ENCODE measurements around the gene PTRHD1. TPM values are rescaled to one million over a fixed set of nuclear protein-coding genes. Genes with fewer than 3 reads are reported as not detected.

The PTRHD1 gene
- total and polyA plus RNA-seq, 10 of the 15 experiments (the other 5 are each of a cell fraction or from before 2014, with no cell fraction given): 15.9 to 64.2 (median 45.0) TPM

GRCh38 chr2:24756789-24757188 is 36.4 kb downstream of the PTRHD1 start (continued):
- TF ChIP-seq SMC3 (IDR thresholded peaks at IDR 0.05; ENCODE audit: borderline replicate concordance, low read length) (no peak), SIX5 (IDR thresholded peaks at IDR 0.05; ENCODE audit: low read depth, low read length, severe bottlenecking) (no peak)

DNA sequence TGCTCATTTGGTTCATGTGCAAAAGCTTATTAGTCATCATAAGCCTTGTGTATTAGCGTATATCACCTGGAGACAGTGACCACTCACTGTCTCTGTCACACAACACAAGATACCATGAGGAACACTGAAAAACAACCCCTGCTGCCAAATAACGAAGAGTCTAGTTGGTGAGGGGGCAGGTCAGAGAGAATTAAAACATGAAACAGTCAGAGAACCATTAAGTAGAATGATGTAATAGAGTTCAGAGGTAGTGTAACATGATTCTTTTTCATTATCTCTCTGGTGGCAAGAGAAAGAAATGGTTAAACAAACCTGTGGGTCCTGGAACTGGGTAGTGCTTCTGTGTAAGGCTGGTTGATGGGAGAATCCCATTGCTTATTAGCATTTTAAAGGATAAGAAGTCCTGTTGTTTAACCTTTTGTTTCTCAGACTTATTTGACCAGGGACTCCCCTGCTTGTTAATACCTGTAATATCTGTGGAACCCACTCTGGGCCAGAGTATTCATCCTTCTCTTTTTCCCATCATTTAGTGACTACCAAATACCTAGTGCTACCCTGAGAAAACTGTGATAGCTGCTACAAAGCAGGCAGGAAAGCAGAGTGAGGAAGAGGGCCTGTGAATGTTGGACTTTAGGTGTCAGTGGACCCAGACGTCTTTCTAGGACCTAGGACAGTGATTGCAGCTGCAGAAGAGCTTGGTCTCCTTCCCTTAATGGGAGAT is 38.0 kb downstream of the PTRHD1 start:
- CTCF ChIA-PET: no interaction called here
- Histone ChIP-seq H3K4me3 (no peak overlapping the region), H4K20me1 (ENCODE audit: control insufficient read depth, insufficient read depth) (no peaks in the 10 kb centered on the region), H3K9ac (ENCODE audit: control insufficient read depth, insufficient read depth, low read length) (no peak overlapping the region), H3K4me2 (ENCODE audit: control insufficient read depth, insufficient read depth) (no peak overlapping the region), H3K27me3 (replicated peaks in 1 of 2; ENCODE audit: control insufficient read depth in 2 of 2, insufficient read depth in 2 of 2, low read length in 1 of 2) (no peaks in the 10 kb centered on the region), H2AFZ (ENCODE audit: control insufficient read depth, low read depth, low read length) (no peak overlapping the region), H3K4me1 (ENCODE audit: control insufficient read depth, insufficient read depth, low read length) (no peaks in the 10 kb centered on the region), H3K9me3 (replicated peaks; ENCODE audit: control insufficient read depth, insufficient read depth, low read length) (no peaks in the 10 kb centered on the region), H3K27ac (ENCODE audit: control insufficient read depth, insufficient read depth) (no peak overlapping the region), H3K79me2 (ENCODE audit: control insufficient read depth, insufficient read depth, low read length) (no peaks in the 10 kb centered on the region), H3K36me3 (ENCODE audit: control insufficient read depth in 2 of 2, insufficient read depth in 2 of 2, low read length in 1 of 2) (peaks cover 2 to 3% of the 10 kb centered on the region in 2 experiments; a peak in 3 of 4 replicates)
- in situ Hi-C loops (cut with MboI): no loop called here
- intact Hi-C loops (cut with micrococcal nuclease; ENCODE audit: unreplicated experiment): no loop called here
- ATAC-seq: peak; percentile 75
- SMC1A ChIA-PET (ENCODE audit: uncharacterized antibody, unreplicated experiment): interaction anchor here (0.7 to 0.9 kb wide), 2 partner anchors 37 to 259 kb away, joined by 3 read pairs; no protein-coding TSS in a partner anchor
- no TSS peak for BruUV-seq (replicated peaks)
- TF ChIP-seq RAD51 (IDR thresholded peaks at IDR 0.05): no peak
- TF ChIP-seq ASH2L (IDR thresholded peaks at IDR 0.05; ENCODE audit: borderline replicate concordance, low read depth): no peak
- TF ChIP-seq, protein P1, sequence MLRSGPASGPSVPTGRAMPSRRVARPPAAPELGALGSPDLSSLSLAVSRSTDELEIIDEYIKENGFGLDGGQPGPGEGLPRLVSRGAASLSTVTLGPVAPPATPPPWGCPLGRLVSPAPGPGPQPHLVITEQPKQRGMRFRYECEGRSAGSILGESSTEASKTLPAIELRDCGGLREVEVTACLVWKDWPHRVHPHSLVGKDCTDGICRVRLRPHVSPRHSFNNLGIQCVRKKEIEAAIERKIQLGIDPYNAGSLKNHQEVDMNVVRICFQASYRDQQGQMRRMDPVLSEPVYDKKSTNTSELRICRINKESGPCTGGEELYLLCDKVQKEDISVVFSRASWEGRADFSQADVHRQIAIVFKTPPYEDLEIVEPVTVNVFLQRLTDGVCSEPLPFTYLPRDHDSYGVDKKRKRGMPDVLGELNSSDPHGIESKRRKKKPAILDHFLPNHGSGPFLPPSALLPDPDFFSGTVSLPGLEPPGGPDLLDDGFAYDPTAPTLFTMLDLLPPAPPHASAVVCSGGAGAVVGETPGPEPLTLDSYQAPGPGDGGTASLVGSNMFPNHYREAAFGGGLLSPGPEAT (IDR thresholded peaks at IDR 0.05; ENCODE audit: low read depth): no peak
- no peak for TF ChIP-seq KDM1A (IDR thresholded peaks at IDR 0.05; ENCODE audit: borderline replicate concordance)
- peak; percentile 43 for TF ChIP-seq ATF2 (IDR thresholded peaks at IDR 0.05; ENCODE audit: low read length)
- RAD21 ChIA-PET (ENCODE audit: unreplicated experiment): no interaction called here
- FAIRE-seq: no peak
- no peak for DNase-seq (ENCODE audit: low read depth, low spot score)
- 28% methylated on average over 3 of the region's 3 CpGs for WGBS (ENCODE audit: insufficient coverage, insufficient replicate concordance, low lambda C conversion rate, missing lambda C conversion rate)
- POLR2A ChIA-PET: interaction anchor here (0.5 to 1.1 kb wide), 2 partner anchors 8 to 26 kb away, joined by 3 to 4 read pairs; no protein-coding TSS in a partner anchor
